Osteoblast (primary cell): ENCODE data around the gene CAMTA1. TPM values are rescaled to one million over a fixed set of nuclear protein-coding genes. Genes with fewer than 3 reads are reported as not detected.

Experiments
- DNase-seq: peaks from one replicate; pipeline ENCODE4 v3.0.0; 2011; ENCODE audit warnings: low spot score, mixed read lengths; ENCODE audit not compliant: insufficient read length; ENCODE audit errors: missing footprints
- H2AFZ ChIP-seq: 2 replicates; pipeline ENCODE4 v1.6.0; 2011; ENCODE audit warnings: mild to moderate bottlenecking, low read length
- H3K27ac ChIP-seq: 2 replicates; pipeline ENCODE4 v1.5.1; 2011; ENCODE audit warnings: mild to moderate bottlenecking, low read depth, low read length, moderate library complexity
- H3K27me3 ChIP-seq: 2 replicates; pipeline ENCODE4 v1.6.0; 2012; ENCODE audit warnings: mild to moderate bottlenecking, control low read depth, inconsistent platforms, low read length, moderate library complexity; ENCODE audit not compliant: insufficient read depth
- H3K36me3 ChIP-seq: 2 replicates; pipeline ENCODE4 v1.5.1; 2011; ENCODE audit warnings: mild to moderate bottlenecking, low read length, control low read depth, moderate library complexity; ENCODE audit not compliant: insufficient read depth
- H3K4me1 ChIP-seq: 2 replicates; pipeline ENCODE4 v1.5.1; 2011; ENCODE audit warnings: mild to moderate bottlenecking, low read length, control low read depth, moderate library complexity; ENCODE audit not compliant: insufficient read depth
- H3K4me2 ChIP-seq: 2 replicates; pipeline ENCODE4 v1.6.0; 2011; ENCODE audit warnings: mild to moderate bottlenecking, low read length; ENCODE audit not compliant: insufficient read depth
- H3K4me3 ChIP-seq: fragments of 200-600 bp; sonication (generic); 3 replicates; pipeline ENCODE4 v1.5.1; 2012; ENCODE audit warnings: mild to moderate bottlenecking, low read length, inconsistent platforms; ENCODE audit not compliant: insufficient read depth
- H3K79me2 ChIP-seq: 2 replicates; pipeline ENCODE4 v1.6.0; 2012; ENCODE audit warnings: mild to moderate bottlenecking, low read length, control low read depth, inconsistent platforms; ENCODE audit not compliant: insufficient read depth
- H3K9me3 ChIP-seq: 2 replicates; pipeline ENCODE4 v1.5.1; 2011; ENCODE audit warnings: low read depth, low read length, control low read depth
- H4K20me1 ChIP-seq: 2 replicates; pipeline ENCODE4 v1.6.0; 2012; ENCODE audit warnings: mild to moderate bottlenecking, low read length, control low read depth; ENCODE audit not compliant: insufficient read depth
- CTCF ChIP-seq: IDR thresholded peaks from 2 replicates; pipeline ENCODE4 v1.5.1; 2011; ENCODE audit warnings: mild to moderate bottlenecking, low read depth, low read length, moderate library complexity; ENCODE audit errors: extremely low read depth
- total RNA-seq: library from RNA; depleted of rRNA; stranded (reverse); fragments of >200 nt; gene quantifications from 2 replicates; pipeline ENCODE4 v1.2.3, GENCODE V29; 2012

Gene CAMTA1
- total RNA-seq, 1 donor, result 47.4 TPM

DNA sequence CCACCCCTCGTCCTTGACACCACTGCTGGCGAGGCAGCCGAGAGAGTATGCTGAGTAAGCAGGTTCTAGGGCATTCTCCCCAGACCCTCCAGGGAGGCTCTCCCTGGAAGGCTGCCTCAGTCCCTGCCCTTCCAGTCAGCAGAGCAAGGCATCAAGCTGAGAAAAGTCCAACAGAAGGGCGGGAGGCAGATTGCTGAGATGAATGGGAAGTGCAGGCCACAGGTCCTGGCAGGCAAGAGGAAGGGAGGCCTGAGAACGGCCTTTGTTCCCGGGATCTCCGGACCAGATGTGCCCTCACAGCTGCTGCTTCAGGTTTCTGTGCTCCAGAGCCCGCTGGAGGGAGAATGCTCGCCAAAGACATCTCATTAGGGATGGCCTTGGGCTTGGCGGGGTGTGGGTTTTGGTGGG lies 715.8 kb downstream of the CAMTA1 start:
- no peaks in the 10 kb centered on the region for H3K27me3 ChIP-seq
- H3K9me3 ChIP-seq, result no peaks in the 10 kb centered on the region
- H3K79me2 ChIP-seq, result no peaks in the 10 kb centered on the region
- H3K4me1 ChIP-seq, result no peaks in the 10 kb centered on the region
- no peaks in the 10 kb centered on the region for H4K20me1 ChIP-seq
- no peak overlapping the region for H3K27ac ChIP-seq
- H2AFZ ChIP-seq, result no peak overlapping the region
- DNase-seq, result peak; percentile 73
- H3K4me2 ChIP-seq, result no peak overlapping the region
- no peak for TF ChIP-seq CTCF
- no peaks in the 10 kb centered on the region for H3K36me3 ChIP-seq
- H3K4me3 ChIP-seq, result no peak overlapping the region

DNA sequence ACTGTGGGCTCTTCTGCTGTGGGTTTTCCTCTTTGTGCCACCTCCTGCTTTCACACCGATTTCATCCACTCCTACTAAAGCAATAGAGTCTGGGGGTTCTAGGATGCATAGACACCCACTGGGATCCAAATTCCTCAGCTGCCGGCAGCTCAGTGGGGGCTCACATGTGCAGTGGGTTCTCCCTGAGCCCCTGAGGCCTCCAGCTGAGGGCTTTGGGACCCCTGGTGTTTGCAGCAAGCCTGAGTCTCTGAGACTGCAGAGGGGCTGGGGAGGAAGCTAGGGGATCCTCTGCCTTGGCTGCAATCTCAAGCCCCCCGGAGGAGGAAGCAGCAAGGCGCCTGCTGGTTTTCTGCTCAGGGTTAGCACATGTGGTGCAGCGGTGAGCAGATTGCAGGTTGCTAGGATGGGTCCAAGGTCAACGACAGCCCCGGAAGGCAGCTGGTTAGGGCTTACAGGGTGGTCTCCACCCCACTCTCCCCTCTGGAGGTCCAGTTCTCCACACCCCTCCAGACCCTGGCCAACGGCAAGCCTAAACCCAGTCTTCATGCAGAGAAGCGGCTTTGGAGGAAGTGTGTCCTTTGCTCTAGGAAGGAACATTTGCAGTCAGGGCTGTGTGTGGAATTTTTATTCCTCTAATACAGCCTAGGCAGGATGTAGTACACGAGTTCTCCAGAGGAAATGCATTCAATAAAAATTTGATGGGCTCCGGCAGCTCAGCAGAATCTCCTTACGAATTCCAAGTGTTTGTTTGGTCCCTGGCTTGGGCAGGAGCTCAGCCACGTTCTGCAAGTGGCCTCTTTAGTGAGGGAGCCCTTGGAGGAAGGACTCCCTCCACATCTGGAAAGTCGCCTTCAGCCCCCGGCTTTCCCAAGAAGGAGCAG lies 716.7 kb downstream of the CAMTA1 start:
- no peaks in the 10 kb centered on the region for H3K36me3 ChIP-seq
- no peak for TF ChIP-seq CTCF
- no peak overlapping the region for H3K4me2 ChIP-seq
- no peak overlapping the region for H3K4me3 ChIP-seq
- peak; percentile 56 for DNase-seq
- no peaks in the 10 kb centered on the region for H3K27me3 ChIP-seq
- H3K79me2 ChIP-seq, result no peaks in the 10 kb centered on the region
- H3K4me1 ChIP-seq, result no peaks in the 10 kb centered on the region
- no peak overlapping the region for H2AFZ ChIP-seq
- no peak overlapping the region for H3K27ac ChIP-seq
- no peaks in the 10 kb centered on the region for H4K20me1 ChIP-seq
- no peaks in the 10 kb centered on the region for H3K9me3 ChIP-seq

- no peak overlapping the region for H3K27ac ChIP-seq
- H2AFZ ChIP-seq, result no peak overlapping the region
- H4K20me1 ChIP-seq, result no peaks in the 10 kb centered on the region
- no peak overlapping the region for H3K4me3 ChIP-seq
- no peaks in the 10 kb centered on the region for H3K9me3 ChIP-seq
- no peaks in the 10 kb centered on the region for H3K79me2 ChIP-seq
- H3K36me3 ChIP-seq, result no peaks in the 10 kb centered on the region
- no peaks in the 10 kb centered on the region for H3K4me1 ChIP-seq
- H3K4me2 ChIP-seq, result no peak overlapping the region
- TF ChIP-seq CTCF, result no peak
- peak; percentile 58 for DNase-seq
- no peaks in the 10 kb centered on the region for H3K27me3 ChIP-seq
Measured at GRCh38 chr1:7503691-7504437, 718.6 kb downstream of the CAMTA1 start.

GRCh38 chr1:7504438-7504720 lies 719.1 kb downstream of the CAMTA1 start:
- no peak overlapping the region for H2AFZ ChIP-seq
- H3K27ac ChIP-seq, result no peak overlapping the region
- no peaks in the 10 kb centered on the region for H3K79me2 ChIP-seq
- H3K4me3 ChIP-seq, result no peak overlapping the region
- no peaks in the 10 kb centered on the region for H3K36me3 ChIP-seq
- DNase-seq, result peak; percentile 71
- H4K20me1 ChIP-seq, result no peaks in the 10 kb centered on the region
- no peaks in the 10 kb centered on the region for H3K9me3 ChIP-seq
- H3K4me2 ChIP-seq, result no peak overlapping the region
- TF ChIP-seq CTCF, result no peak
- no peaks in the 10 kb centered on the region for H3K27me3 ChIP-seq
- no peaks in the 10 kb centered on the region for H3K4me1 ChIP-seq
